H9 (cell line): ENCODE results near the gene SHC4. TPM values are rescaled to one million over a fixed set of nuclear protein-coding genes. Genes with fewer than 3 reads are reported as not detected.

Source experiments
- DNase-seq: peaks from one replicate; pipeline ENCODE4 v3.0.0-alpha.2; 2017
- H2AFZ ChIP-seq: one replicate; pipeline ENCODE4 v1.6.1; 2013; ENCODE audit warnings: mild to moderate bottlenecking, low read length, control low read depth, moderate library complexity
- H2AK5ac ChIP-seq: 2 replicates; pipeline ENCODE4 v1.6.1; 2013; ENCODE audit warnings: low read length, control low read depth, mixed read lengths; ENCODE audit not compliant: insufficient read length
- H2BK120ac ChIP-seq: one replicate; pipeline ENCODE4 v1.6.1; 2013; ENCODE audit warnings: low read depth, mild to moderate bottlenecking, low read length, control low read depth, inconsistent platforms; ENCODE audit not compliant: poor library complexity, severe bottlenecking
- H2BK12ac ChIP-seq: 2 replicates; pipeline ENCODE4 v1.6.1; 2013; ENCODE audit warnings: low read length, control low read depth, mixed read lengths, low read depth; ENCODE audit not compliant: insufficient read length
- H2BK15ac ChIP-seq: 2 replicates; pipeline ENCODE4 v1.6.1; 2013; ENCODE audit warnings: low read depth, low read length, control low read depth
- H2BK20ac ChIP-seq: one replicate; pipeline ENCODE4 v1.6.1; 2013; ENCODE audit warnings: low read depth, mild to moderate bottlenecking, low read length, control low read depth, inconsistent platforms; ENCODE audit not compliant: poor library complexity, severe bottlenecking
- H2BK5ac ChIP-seq: 2 replicates; pipeline ENCODE4 v1.6.1; 2013; ENCODE audit warnings: low read length, control low read depth, mixed read lengths; ENCODE audit not compliant: insufficient read length
- H3K14ac ChIP-seq: 2 replicates; pipeline ENCODE4 v1.6.1; 2013; ENCODE audit warnings: low read length, control low read depth; ENCODE audit not compliant: insufficient read depth
- H3K18ac ChIP-seq: 2 replicates; pipeline ENCODE4 v1.6.1; 2013; ENCODE audit warnings: low read depth, mild to moderate bottlenecking, mixed read lengths, low read length, control low read depth; ENCODE audit not compliant: insufficient read length
- H3K23ac ChIP-seq: 2 replicates; pipeline ENCODE4 v1.6.1; 2013; ENCODE audit warnings: low read length, control low read depth, mixed read lengths, low read depth; ENCODE audit not compliant: insufficient read length
- H3K23me2 ChIP-seq: 2 replicates; pipeline ENCODE4 v1.6.1; 2013; ENCODE audit warnings: low read depth, mild to moderate bottlenecking, mixed read lengths, low read length, control low read depth; ENCODE audit not compliant: insufficient read length, poor library complexity, severe bottlenecking
- H3K27ac ChIP-seq: 2 replicates; pipeline ENCODE4 v1.5.1; 2013; ENCODE audit warnings: low read length, control low read depth, mixed read lengths, low read depth; ENCODE audit not compliant: insufficient read length
- H3K27me3 ChIP-seq: 2 replicates; pipeline ENCODE4 v1.6.1; 2013; ENCODE audit warnings: low read length, control low read depth, inconsistent platforms; ENCODE audit not compliant: insufficient read depth
- H3K4ac ChIP-seq: 2 replicates; pipeline ENCODE4 v1.6.1; 2013; ENCODE audit warnings: low read depth, mild to moderate bottlenecking, control low read depth, inconsistent platforms, low read length, moderate library complexity
- H3K4me1 ChIP-seq: 2 replicates; pipeline ENCODE4 v1.6.1; 2013; ENCODE audit warnings: low read length, control low read depth, inconsistent platforms; ENCODE audit not compliant: insufficient read depth
- H3K4me2 ChIP-seq: 2 replicates; pipeline ENCODE4 v1.6.1; 2013; ENCODE audit warnings: low read length, control low read depth, mixed read lengths; ENCODE audit not compliant: insufficient read length, insufficient read depth
- H3K56ac ChIP-seq: 2 replicates; pipeline ENCODE4 v1.6.1; 2013; ENCODE audit warnings: low read depth, mild to moderate bottlenecking, mixed read lengths, low read length, control low read depth; ENCODE audit not compliant: insufficient read length
- H3K79me1 ChIP-seq: 2 replicates; pipeline ENCODE4 v1.6.1; 2013; ENCODE audit warnings: low read depth, mild to moderate bottlenecking, moderate library complexity, low read length, control low read depth, inconsistent platforms; ENCODE audit not compliant: insufficient read depth, poor library complexity, severe bottlenecking
- H3K79me2 ChIP-seq: 2 replicates; pipeline ENCODE4 v1.6.1; 2013; ENCODE audit warnings: low read length, control low read depth, inconsistent platforms; ENCODE audit not compliant: insufficient read depth
- H3K9ac ChIP-seq: 2 replicates; pipeline ENCODE4 v1.6.1; 2013; ENCODE audit warnings: low read length, control low read depth, mixed read lengths; ENCODE audit not compliant: insufficient read length; ENCODE audit errors: extremely low read depth
- H3K9me3 ChIP-seq: one replicate; pipeline ENCODE4 v1.6.1; 2013; ENCODE audit warnings: low read depth, low read length, inconsistent platforms; ENCODE audit not compliant: control insufficient read depth
- H3T11ph ChIP-seq: one replicate; pipeline ENCODE4 v1.6.1; 2013; ENCODE audit warnings: mild to moderate bottlenecking, low read length, control low read depth, inconsistent platforms
- H4K20me1 ChIP-seq: one replicate; pipeline ENCODE4 v1.6.1; 2013; ENCODE audit not compliant: control insufficient read depth, insufficient read length, insufficient read depth
- H4K5ac ChIP-seq: 2 replicates; pipeline ENCODE4 v1.6.1; 2013; ENCODE audit warnings: low read depth, mild to moderate bottlenecking, mixed read lengths, low read length, control low read depth; ENCODE audit not compliant: insufficient read length
- H4K8ac ChIP-seq: replicated peaks from 2 replicates; pipeline ENCODE4 v1.6.1; 2013; ENCODE audit warnings: low read length, control low read depth, mixed read lengths, low read depth; ENCODE audit not compliant: insufficient read length
- H4K91ac ChIP-seq: 2 replicates; pipeline ENCODE4 v1.6.1; 2013; ENCODE audit warnings: low read depth, mild to moderate bottlenecking, moderate library complexity, mixed read lengths, low read length, control low read depth; ENCODE audit not compliant: insufficient read length
- H3K27ac Mint-ChIP-seq, 3 experiments: 2 replicates in 2 of 3; 3 replicates in 1 of 3; pipeline ENCODE4 v1.8.0; 2020 to 2021; ENCODE audit warnings: mixed read lengths in 3 of 3, mild to moderate bottlenecking in 1 of 3, moderate library complexity in 1 of 3
- H3K27me3 Mint-ChIP-seq: 2 replicates; pipeline ENCODE4 v1.8.0; 2021; ENCODE audit warnings: low read depth, mild to moderate bottlenecking, moderate library complexity, mixed read lengths
- H3K36me3 Mint-ChIP-seq, 3 experiments: 2 replicates in 2 of 3; 3 replicates in 1 of 3; pipeline ENCODE4 v1.8.0; 2020 to 2021; ENCODE audit warnings: low read depth in 3 of 3, mixed read lengths in 3 of 3; ENCODE audit not compliant: insufficient read depth in 1 of 3
- H3K4me1 Mint-ChIP-seq, 2 experiments: 2 replicates each; pipeline ENCODE4 v1.8.0; 2020; ENCODE audit warnings: mixed read lengths in 2 of 2
- H3K4me3 Mint-ChIP-seq, 2 experiments: 2 replicates in 1 of 2; 3 replicates in 1 of 2; pipeline ENCODE4 v1.8.0; 2020 to 2021; ENCODE audit warnings: mild to moderate bottlenecking in 2 of 2, mixed read lengths in 2 of 2, moderate library complexity in 1 of 2
- H3K9me3 Mint-ChIP-seq, 2 experiments: 2 replicates in 1 of 2; 3 replicates in 1 of 2; pipeline ENCODE4 v1.8.0; 2020; ENCODE audit warnings: mild to moderate bottlenecking in 2 of 2, mixed read lengths in 2 of 2, moderate library complexity in 1 of 2
- WGBS: extraction: QIAGEN DNeasy Blood & Tissue Kit; methylation state at CpG from one replicate; pipeline ENCODE4 v1.1.7; 2013; ENCODE audit warnings: missing lambda C conversion rate, low lambda C conversion rate, mixed read lengths; ENCODE audit not compliant: insufficient read length; ENCODE audit errors: extremely low coverage; 5-methylcytosine and 5-hydroxymethylcytosine counted together
- total RNA-seq: library from RNA; stranded (reverse); gene quantifications from 2 replicates; pipeline ENCODE4 v1.2.1, GENCODE V29; 2021
- TF ChIP-seq, protein P1 (sequence below): fragments of 200-600 bp; sonication (generic); conservative IDR thresholded peaks from 3 replicates; pipeline ENCODE4 v1.8.0; 2021; ENCODE audit warnings: antibody characterized with exemption, mild to moderate bottlenecking

Gene SHC4
- total RNA-seq, 1 experiment from 2014 or later: 0.26 TPM

DNA sequence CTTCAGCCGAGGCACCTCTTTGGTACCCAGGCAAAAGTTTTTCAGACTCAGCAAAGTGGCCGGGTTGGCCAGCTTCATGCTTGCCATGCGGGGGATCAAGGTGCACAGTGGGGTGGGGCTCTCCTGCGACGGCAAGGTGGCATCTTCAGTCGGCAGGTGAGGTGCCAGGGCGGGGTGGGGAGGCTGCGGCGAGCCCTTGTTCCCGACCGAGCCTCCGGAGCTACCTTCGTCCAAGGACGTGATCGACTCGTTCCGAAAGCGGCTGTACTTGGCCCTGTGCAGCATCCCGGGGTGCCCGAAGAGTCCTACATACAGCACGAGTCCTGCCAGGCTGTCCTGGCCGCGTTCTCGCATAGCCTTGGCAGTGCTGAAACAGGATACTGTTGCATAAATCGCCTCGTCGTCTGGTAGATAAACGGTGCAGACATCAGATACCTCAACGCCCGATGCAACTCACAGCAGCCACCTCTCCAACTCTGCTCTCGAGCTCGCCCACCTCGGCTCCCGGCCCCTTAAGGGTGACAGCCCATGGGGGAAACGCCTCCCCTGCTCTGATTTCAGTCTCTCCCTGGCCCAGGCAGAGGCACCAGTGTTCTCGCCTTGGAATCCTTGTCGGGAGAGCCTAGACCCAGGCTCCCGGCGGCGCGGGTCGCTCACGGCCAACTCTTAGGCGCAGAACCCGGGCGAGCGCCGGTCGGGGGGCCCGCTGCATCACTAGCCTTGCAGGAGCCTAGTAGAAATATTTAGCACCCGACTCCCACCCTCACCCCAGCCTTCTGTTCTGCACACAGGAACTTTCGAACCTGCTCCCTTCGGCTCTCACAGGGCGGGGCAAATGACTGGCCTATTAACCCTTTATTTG is 826 bp downstream of the SHC4 start:
- Histone ChIP-seq H3K79me2 (no peaks in the 10 kb centered on the region), H3K4me1 (no peaks in the 10 kb centered on the region), H2BK15ac (no peak overlapping the region), H2BK5ac (no peak overlapping the region), H3K18ac (no peak overlapping the region), H2BK20ac (no peak overlapping the region), H3K27me3 (peaks cover 10% of the 10 kb centered on the region; the same call in 1 of the 2 replicates), H2BK12ac (no peak overlapping the region), H3K9me3 (no peaks in the 10 kb centered on the region), H3K4ac (no peak overlapping the region), H4K91ac (no peak overlapping the region), H4K8ac (no peak overlapping the region), H3K9ac (no peak overlapping the region), H3K23me2 (peaks cover 10% of the 10 kb centered on the region), H2BK120ac (no peak overlapping the region), H3T11ph (no peak overlapping the region), H2AK5ac (no peak overlapping the region), H4K5ac (no peak overlapping the region), H2AFZ (no peak overlapping the region), H3K79me1 (no peaks in the 10 kb centered on the region), H3K14ac (no peak overlapping the region; the same call in 1 of the 2 replicates), H3K27ac (no peak overlapping the region), H3K56ac (no peak overlapping the region), H3K4me2 (peak overlapping the region; percentile 88), H4K20me1 (no peaks in the 10 kb centered on the region), H3K23ac (no peak overlapping the region)
- WGBS: no CpG with 5 or more reads among the region's 54 CpGs
- Mint-ChIP-seq H3K27me3 (peaks cover 46% of the 10 kb centered on the region), H3K27ac (peak overlapping the region in 1 of 3 experiments; percentile 4; a peak in 1 of 7 replicates), H3K36me3 (no peaks in the 10 kb centered on the region), H3K9me3 (no peaks in the 10 kb centered on the region; a peak in 1 of 5 replicates), H3K4me1 (peaks cover 12 to 14% of the 10 kb centered on the region in 2 experiments), H3K4me3 (peak overlapping the region; percentile 85 to 91)
- peak; percentile 59 for DNase-seq
- TF ChIP-seq, protein P1, sequence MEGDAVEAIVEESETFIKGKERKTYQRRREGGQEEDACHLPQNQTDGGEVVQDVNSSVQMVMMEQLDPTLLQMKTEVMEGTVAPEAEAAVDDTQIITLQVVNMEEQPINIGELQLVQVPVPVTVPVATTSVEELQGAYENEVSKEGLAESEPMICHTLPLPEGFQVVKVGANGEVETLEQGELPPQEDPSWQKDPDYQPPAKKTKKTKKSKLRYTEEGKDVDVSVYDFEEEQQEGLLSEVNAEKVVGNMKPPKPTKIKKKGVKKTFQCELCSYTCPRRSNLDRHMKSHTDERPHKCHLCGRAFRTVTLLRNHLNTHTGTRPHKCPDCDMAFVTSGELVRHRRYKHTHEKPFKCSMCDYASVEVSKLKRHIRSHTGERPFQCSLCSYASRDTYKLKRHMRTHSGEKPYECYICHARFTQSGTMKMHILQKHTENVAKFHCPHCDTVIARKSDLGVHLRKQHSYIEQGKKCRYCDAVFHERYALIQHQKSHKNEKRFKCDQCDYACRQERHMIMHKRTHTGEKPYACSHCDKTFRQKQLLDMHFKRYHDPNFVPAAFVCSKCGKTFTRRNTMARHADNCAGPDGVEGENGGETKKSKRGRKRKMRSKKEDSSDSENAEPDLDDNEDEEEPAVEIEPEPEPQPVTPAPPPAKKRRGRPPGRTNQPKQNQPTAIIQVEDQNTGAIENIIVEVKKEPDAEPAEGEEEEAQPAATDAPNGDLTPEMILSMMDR: no peak
